Measurements from ENCODE around the gene SNCB. TPM values are rescaled to one million over a fixed set of nuclear protein-coding genes. Genes with fewer than 3 reads are reported as not detected.
"Not testable (repeated sequence)": the region's sequence is repeated elsewhere in the genome, so short reads cannot be mapped to it uniquely, and the experiment has no call there.

Gene SNCB
- total RNA-seq, 1 experiment from 2014 or later = 2.1 TPM

DNA sequence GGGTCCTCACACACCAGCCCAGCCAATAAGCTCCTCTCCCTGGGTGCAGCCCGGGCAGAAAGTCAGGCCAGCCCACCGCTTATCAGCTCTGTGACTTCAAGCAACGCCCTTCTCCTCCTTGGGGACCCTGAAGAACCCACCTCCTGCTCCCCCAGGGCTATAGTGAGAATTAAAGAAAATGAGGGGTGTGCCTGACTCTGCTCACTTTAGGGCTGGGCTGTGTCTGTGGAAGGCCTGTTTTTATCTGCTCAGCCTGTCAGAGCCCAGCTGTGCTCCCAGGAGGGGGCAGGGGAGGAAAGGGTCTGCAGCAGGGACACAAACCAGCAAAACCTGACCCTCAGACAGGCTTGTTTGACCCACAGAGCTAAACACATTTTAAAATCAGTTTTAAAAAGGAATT, 24.3 kb downstream of the SNCB start:
- Histone ChIP-seq H3K9me2 (replicated peaks; ENCODE audit: low read length) (no peaks in the 10 kb centered on the region), H3K4me2 (ENCODE audit: low read length) (no peak overlapping the region), H3K4me3 (ENCODE audit: low read length) (no peak overlapping the region), H3K79me2 (ENCODE audit: low read length) (0 out of 2 replicates have a peak, but pooled peaks cover 6% of the 10 kb centered on the region), H2AFZ (ENCODE audit: low read length) (no peak overlapping the region), H3K4me1 (ENCODE audit: insufficient read depth, low read length) (peaks cover 5% of the 10 kb centered on the region), H3K27ac (ENCODE audit: low read length) (no peak overlapping the region), H3K9ac (ENCODE audit: low read length) (no peak overlapping the region), H3K36me3 (ENCODE audit: low read depth, low read length) (no peaks in the 10 kb centered on the region), H3K27me3 (ENCODE audit: low read length) (no peaks in the 10 kb centered on the region), H4K20me1 (ENCODE audit: low read length) (peaks cover 11% of the 10 kb centered on the region), H3K9me3 (ENCODE audit: low read length) (no peaks in the 10 kb centered on the region), H3F3A (ENCODE audit: low read length, unreplicated experiment) (no peaks in the 10 kb centered on the region)
- intact Hi-C loops (cut with micrococcal nuclease) = no loop called here
- ATAC-seq (no peak), DNase-seq (no peak)
- no TSS peak for BruUV-seq (replicated peaks)
- ChIA-PET POLR2A (ENCODE audit: unreplicated experiment) (no interaction called here), CTCF (no interaction called here)
- TF ChIP-seq EZH2 (IDR thresholded peaks at IDR 0.05; ENCODE audit: low read length, unreplicated experiment) (no peak), EZH2phosphoT487 (IDR thresholded peaks at IDR 0.05; ENCODE audit: borderline replicate concordance, low read length) (no peak), CTCF (conservative IDR thresholded peaks at IDR 0.05; ENCODE audit: low read depth, low read length) (peak; percentile 35)

DNA sequence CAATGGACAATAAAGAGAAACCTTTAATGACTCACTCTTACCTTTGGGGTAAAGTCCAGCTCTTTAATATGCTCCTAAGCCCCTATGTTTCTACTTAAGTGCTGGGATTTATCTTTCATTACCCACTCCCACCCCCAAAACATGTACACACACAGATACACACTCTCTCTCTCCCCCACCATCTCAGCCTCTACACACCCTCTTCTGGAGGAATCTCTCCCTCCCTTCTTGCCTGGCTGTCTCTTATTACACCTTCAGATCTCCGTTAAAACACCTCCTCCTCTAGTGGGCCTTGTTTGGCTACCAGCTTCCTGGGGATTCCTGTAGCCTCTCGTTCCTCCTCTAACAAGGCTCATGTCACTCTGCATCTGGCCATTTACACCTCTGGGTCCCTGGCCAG, 27.2 kb downstream of the SNCB start:
- ATAC-seq (no peak), DNase-seq (no peak)
- ChIA-PET CTCF (no interaction called here), POLR2A (ENCODE audit: unreplicated experiment) (no interaction called here)
- Histone ChIP-seq H3K36me3 (ENCODE audit: low read depth, low read length) (no peaks in the 10 kb centered on the region), H3K79me2 (ENCODE audit: low read length) (no peaks in the 10 kb centered on the region), H3K4me3 (ENCODE audit: low read length) (no peak overlapping the region), H3K9me3 (ENCODE audit: low read length) (no peaks in the 10 kb centered on the region), H3K27me3 (ENCODE audit: low read length) (no peaks in the 10 kb centered on the region), H2AFZ (ENCODE audit: low read length) (no peak overlapping the region), H3K9ac (ENCODE audit: low read length) (no peak overlapping the region), H3K9me2 (replicated peaks; ENCODE audit: low read length) (no peaks in the 10 kb centered on the region), H3K4me1 (ENCODE audit: insufficient read depth, low read length) (no peaks in the 10 kb centered on the region), H3F3A (ENCODE audit: low read length, unreplicated experiment) (no peaks in the 10 kb centered on the region), H3K4me2 (ENCODE audit: low read length) (no peak overlapping the region), H3K27ac (ENCODE audit: low read length) (no peak overlapping the region), H4K20me1 (ENCODE audit: low read length) (0 out of 2 replicates have a peak, but pooled peaks cover 4% of the 10 kb centered on the region)
- no TSS peak for BruUV-seq (replicated peaks)
- TF ChIP-seq EZH2phosphoT487 (IDR thresholded peaks at IDR 0.05; ENCODE audit: borderline replicate concordance, low read length) (no peak), CTCF (conservative IDR thresholded peaks at IDR 0.05; ENCODE audit: low read depth, low read length) (no peak), EZH2 (IDR thresholded peaks at IDR 0.05; ENCODE audit: low read length, unreplicated experiment) (no peak)
- intact Hi-C loops (cut with micrococcal nuclease) = no loop called here

DNA sequence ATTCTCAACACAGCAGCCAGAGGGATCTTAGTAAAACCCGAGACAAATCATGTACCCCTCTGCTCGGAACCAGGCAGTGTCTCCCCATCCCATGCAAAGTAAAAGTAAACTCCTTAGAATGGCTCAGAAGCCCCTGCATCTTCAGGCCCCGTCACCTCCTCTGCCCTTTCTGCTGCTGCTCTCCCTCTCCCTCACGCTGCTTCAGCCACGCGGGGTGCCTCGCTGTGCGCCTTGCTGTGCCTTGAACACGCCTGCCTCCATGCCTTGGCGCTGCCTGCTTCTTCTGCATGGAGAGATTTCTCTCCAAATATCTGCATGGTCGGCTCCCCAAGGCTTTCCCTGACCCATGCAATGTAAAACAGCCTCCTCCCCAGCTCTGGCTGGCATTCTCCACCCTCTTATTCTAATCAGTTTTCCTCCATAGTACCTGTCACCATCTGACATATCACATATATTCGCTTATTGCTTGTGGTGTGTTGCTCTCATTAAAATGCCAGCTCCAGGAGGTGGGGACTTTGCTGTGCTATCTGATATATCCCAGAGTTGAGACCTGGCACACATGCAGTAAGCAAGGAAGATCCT, 28.3 kb downstream of the SNCB start:
- Histone ChIP-seq H3K4me1 (ENCODE audit: insufficient read depth, low read length) (no peaks in the 10 kb centered on the region), H3K9ac (ENCODE audit: low read length) (no peak overlapping the region), H4K20me1 (ENCODE audit: low read length) (0 out of 2 replicates have a peak, but pooled peaks cover 4% of the 10 kb centered on the region), H3K4me3 (ENCODE audit: low read length) (no peak overlapping the region), H3F3A (ENCODE audit: low read length, unreplicated experiment) (no peaks in the 10 kb centered on the region), H2AFZ (ENCODE audit: low read length) (no peak overlapping the region), H3K9me2 (replicated peaks; ENCODE audit: low read length) (no peaks in the 10 kb centered on the region), H3K4me2 (ENCODE audit: low read length) (no peak overlapping the region), H3K36me3 (ENCODE audit: low read depth, low read length) (no peaks in the 10 kb centered on the region), H3K79me2 (ENCODE audit: low read length) (no peaks in the 10 kb centered on the region), H3K27ac (ENCODE audit: low read length) (no peak overlapping the region), H3K9me3 (ENCODE audit: low read length) (no peaks in the 10 kb centered on the region), H3K27me3 (ENCODE audit: low read length) (no peaks in the 10 kb centered on the region)
- no TSS peak for BruUV-seq (replicated peaks)
- no peak for DNase-seq
- POLR2A ChIA-PET (ENCODE audit: unreplicated experiment) = no interaction called here
- ATAC-seq = no peak
- TF ChIP-seq CTCF (conservative IDR thresholded peaks at IDR 0.05; ENCODE audit: low read depth, low read length) = no peak
- TF ChIP-seq EZH2 (IDR thresholded peaks at IDR 0.05; ENCODE audit: low read length, unreplicated experiment) = no peak
- no peak for TF ChIP-seq EZH2phosphoT487 (IDR thresholded peaks at IDR 0.05; ENCODE audit: borderline replicate concordance, low read length)
- intact Hi-C loops (cut with micrococcal nuclease) = no loop called here
- CTCF ChIA-PET = no interaction called here

DNA sequence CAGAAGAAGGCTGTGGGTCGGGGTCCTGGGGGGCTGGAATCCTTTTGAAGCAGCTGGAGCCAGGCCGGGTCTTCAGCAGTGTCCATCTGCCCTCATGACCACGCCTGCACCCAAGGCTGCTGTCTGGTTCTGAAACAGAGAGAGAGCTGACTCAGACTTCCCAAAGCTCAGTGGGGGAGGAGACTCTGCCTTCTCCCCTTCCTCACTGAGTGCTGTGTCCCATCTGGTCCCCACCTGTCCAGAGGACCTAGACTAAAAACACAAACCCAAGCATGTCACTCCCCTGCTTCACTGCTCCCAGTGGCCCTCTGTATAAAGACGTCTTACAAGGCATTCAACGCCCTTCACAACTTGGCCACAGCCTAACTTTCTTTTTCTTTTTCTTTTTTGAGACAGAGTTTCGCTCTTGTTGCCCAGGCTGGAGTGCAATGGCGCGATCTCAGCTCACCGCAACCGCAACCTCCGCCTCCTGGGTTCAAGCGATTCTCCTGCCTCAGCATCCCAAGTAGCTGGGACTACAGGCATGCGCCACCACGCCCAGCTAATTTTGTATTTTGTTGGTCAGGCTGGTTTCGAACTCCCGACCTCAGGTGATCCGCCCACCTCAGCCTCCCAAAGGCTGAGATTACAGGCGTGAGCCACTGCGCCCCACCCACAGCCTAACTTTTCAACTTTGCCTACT, 30.4 kb downstream of the SNCB start:
- DNase-seq; CTCF ChIA-PET; H4K20me1 ChIP-seq (ENCODE audit: low read length): not testable (repeated sequence)

More for the DNA sequence above, 30.4 kb downstream of the SNCB start:
- intact Hi-C loops (cut with micrococcal nuclease); H3K27me3 ChIP-seq (ENCODE audit: low read length); H3K79me2 ChIP-seq (ENCODE audit: low read length); H3K9ac ChIP-seq (ENCODE audit: low read length); H3K27ac ChIP-seq (ENCODE audit: low read length); H2AFZ ChIP-seq (ENCODE audit: low read length); H3K36me3 ChIP-seq (ENCODE audit: low read depth, low read length); H3K4me2 ChIP-seq (ENCODE audit: low read length); H3K4me1 ChIP-seq (ENCODE audit: insufficient read depth, low read length); ATAC-seq; BruUV-seq (replicated peaks); H3F3A ChIP-seq (ENCODE audit: low read length, unreplicated experiment); H3K9me2 ChIP-seq (replicated peaks; ENCODE audit: low read length); H3K4me3 ChIP-seq (ENCODE audit: low read length); POLR2A ChIA-PET (ENCODE audit: unreplicated experiment); H3K9me3 ChIP-seq (ENCODE audit: low read length): not testable (repeated sequence)

Data from PC-3 (cell line).